ENCODE measurements around the gene MCM9.

GRCh38 chr6:118826096-118826495 lies 108.9 kb downstream of the MCM9 start:
- TF ChIP-seq POLR2A (IDR thresholded peaks at IDR 0.05; ENCODE audit: extremely low read depth, insufficient read length): no peak
- TF ChIP-seq CTCF (IDR thresholded peaks at IDR 0.05; ENCODE audit: low read depth, low read length): no peak

Measured in NB4 (cell line).